SK-N-MC (cell line): Measurements from ENCODE around the gene VIPR2.

Source experiments
- EZH2 ChIP-seq: fragments of 200-600 bp; sonication (generic); IDR thresholded peaks from one replicate; pipeline ENCODE4 v1.6.1; 2017; ENCODE audit warnings: antibody characterized with exemption
- FOXP2 ChIP-seq: optimal IDR thresholded peaks from 2 replicates; pipeline ENCODE3; 2011; ENCODE audit warnings: mild to moderate bottlenecking, moderate library complexity; ENCODE audit not compliant: insufficient read depth; ENCODE audit errors: extremely low read length, control extremely low read depth
- POLR2AphosphoS5 ChIP-seq: IDR thresholded peaks from 2 replicates; pipeline ENCODE4 v1.6.1; 2012; ENCODE audit warnings: mild to moderate bottlenecking, low read depth, low read length, borderline replicate concordance

GRCh38 chr7:159139639-159140038 is 5.0 kb downstream of the VIPR2 start:
- no peak for TF ChIP-seq FOXP2
- TF ChIP-seq EZH2: no peak
- TF ChIP-seq POLR2AphosphoS5: no peak
